Stimulated activated CD8-positive, alpha-beta memory T cell treated with anti-CD3 and anti-CD28 coated beads, Interleukin-4, amount 100 ng/mL, for 4 hours (primary cell): ENCODE measurements around the gene ABL2.
"Not testable (repeated sequence)": the region's sequence is repeated elsewhere in the genome, so short reads cannot be mapped to it uniquely, and the experiment has no call there.

Experiments
- DNase-seq, 2 donors: peaks; one replicate each; pipeline ENCODE4 v3.0.0-alpha.2; 2020; ENCODE audit warnings: low read depth in 2 of 2, low spot score in 1 of 2

ABL2 gene

DNA sequence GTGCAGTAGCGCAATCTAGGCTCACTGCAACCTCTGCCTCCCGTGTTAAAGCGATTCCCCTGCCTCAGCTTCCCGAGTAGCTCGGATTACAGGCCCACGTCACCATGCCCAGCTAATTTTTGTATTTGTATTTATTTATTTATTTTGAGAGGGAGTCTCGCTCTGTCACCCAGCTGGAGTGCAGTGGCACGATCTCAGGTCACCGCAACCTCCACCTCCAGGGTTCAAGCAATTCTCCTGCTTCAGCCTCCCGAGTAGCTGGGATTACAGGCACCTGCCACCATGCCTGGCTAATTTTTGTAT lies 59.1 kb downstream of the ABL2 start:
- not testable (repeated sequence) for DNase-seq

DNA sequence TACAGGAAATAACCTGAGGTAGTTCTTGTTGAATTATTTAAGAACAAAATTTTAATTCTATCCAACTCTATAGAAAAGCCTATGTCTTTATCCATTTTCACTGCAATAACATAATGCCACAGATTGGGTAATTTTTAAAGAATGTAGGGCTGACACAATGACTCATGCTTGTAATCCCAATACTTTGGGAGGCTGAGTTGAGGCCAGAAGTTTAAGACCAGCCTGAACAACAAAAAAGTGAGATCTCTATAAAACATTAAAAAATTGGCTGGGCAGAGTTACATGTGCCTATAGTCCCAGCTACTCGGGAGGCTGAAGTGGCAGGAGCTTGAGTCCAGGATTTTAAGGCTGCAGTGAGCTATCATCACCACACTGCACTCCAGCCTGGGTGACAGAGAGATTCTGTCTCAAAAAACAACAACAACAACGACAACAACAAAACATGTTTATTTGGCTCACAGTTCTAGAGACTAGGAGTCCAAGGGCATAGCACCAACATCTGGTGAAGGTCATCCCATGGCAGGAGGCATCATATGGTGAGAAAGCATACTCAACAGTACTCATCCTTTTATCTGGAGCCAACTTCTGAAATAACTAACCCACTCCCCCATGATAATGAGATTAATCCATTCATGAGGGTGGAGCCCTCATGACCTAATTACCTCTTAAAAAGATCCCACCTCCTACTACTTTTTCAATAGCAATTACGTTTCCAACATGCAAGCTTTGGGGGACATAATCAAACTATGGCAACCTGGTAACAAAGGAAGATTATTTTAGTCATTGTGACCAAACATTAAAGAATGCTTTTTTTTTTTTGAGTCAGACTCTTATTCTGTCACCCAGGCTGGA lies 59.6 kb downstream of the ABL2 start:
- no peak for DNase-seq

DNA sequence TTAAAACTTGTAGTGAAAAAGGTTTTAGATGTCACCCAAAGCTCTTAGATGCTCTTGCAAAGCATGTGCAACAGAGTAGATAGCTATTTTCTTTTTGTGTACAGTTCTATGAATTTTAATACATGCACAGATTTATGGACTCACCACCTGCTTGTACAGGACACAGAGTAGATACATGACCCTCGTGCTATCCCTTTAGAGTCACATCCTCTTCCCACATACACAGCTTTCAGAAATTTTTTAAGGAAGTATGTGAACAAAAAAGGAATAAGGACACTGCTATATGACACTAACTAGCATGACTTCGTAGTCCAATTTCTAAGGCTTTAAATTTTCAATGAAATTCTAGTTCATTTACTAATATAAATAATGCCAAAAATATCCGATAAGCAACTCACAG lies 60.9 kb downstream of the ABL2 start:
- DNase-seq = no peak

DNA sequence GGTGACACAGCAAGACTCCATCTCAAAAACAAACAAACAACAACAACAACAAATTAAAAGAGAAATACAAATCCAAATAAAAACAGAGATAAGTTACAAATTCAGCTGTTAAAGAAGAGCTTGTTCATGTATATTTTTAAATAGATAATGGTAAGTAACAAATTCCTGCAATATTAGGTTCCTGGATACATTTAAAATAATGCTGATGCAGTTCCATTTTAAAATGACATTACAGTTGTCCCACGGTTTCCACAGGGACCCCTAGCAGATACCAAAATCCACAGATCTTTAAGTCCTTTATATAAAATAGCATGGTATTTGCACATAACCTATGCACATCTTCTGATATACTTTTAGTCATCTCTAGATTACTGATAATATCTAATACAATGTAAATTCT lies 61.5 kb downstream of the ABL2 start:
- DNase-seq = no peak

DNA sequence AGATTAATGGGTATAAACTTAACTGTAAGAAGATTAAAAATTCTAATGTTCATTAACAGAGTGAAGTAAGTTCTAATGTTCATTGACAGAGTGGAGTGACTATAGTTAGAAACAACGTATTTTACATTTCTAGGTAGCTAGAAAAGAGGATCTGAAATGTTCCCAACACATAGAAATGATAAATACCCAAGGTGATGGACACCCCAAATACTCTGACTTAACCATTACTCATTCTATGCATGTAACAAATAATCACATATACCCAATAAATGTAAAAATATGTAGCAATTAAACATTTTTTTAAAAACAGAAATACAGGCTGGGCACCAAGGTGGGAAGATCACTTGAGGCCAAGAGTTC lies 62.1 kb downstream of the ABL2 start:
- no peak for DNase-seq

DNA sequence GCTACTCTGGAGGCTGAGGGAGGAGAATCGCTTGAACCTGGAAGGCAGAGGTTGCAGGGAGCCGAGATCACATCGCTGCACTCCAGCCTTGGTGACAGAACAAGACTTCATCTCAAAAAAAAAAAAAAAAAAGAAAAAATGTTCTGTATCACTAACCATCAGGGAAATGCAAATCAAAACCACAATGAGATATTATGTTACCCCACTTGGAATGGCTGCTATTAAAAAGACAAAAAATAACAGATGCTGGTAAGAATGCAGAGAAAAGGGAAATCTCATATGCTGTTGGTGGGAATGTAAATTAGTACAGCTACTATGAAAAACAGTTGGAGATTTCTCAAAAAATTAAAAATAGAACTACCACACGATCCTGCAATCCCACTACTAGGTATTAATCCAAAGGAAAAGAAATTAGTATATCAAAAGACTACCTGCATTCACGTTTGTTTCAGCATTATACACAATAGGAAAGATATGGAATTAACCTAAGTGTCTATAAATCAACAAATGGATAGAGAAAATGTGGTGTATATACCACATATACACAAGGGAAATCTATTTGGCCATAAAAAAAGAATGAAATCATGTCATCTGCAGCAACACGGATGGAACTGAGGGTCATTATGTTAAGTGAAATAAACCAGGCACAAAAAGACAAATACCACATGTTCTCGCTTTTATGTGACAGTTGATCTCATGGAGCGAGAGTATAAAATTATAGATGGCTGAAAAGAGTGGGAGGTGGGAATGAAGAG lies 62.6 kb downstream of the ABL2 start:
- no peak for DNase-seq

DNA sequence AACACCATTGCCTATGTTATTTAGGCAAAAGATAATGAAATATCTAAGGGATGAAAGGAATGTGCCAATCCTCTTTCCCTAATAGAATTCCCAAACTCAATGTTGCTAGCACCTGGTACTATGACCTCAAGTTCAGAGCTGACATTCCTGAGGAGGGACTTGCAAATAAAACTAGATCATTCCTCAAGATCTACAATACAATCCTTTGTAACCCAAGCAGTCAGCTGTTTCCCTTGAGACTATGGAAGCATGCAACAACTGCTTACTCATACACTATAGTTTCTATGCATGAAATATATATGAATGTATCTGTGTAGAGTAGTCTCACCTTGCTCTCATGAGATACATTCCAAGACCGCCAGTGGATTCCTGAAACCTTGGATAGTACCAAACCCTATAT lies 65.0 kb downstream of the ABL2 start:
- DNase-seq = no peak

DNA sequence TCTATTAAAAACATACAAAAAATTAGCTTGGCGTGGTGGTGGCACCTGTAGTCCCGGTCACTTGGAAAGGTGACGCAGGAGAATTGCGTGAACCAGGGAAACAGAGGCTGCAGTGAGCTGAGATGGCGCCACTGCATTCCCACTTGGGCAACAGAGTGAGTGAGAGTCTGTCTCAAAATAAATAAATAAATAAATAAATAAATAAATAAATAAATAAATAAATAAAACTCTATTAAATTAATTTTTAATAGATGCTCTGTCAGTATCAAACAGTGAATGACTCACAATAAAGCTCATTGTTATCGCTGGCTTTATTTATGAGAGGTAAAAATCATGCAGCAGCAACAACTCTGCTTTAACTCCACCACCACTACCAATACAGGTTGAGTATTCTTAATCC lies 72.8 kb downstream of the ABL2 start:
- DNase-seq = no peak

DNA sequence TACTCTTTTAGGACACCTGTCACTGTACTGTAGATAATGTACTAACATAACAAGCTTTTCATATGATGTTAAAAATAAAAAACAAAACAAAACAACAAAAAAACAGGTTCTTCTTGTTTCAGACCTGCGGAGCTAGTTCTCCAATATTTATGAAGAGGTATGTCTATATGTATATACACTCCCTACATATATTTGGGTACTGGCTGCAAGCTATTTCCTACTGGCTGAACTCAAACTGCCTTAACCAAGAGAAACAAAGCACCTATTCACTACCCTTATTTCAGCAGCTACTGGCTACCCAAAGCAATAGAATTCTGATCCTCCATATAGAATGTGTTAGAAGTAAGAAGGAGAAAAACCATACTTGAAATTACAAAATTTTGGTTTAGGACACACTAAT lies 73.5 kb downstream of the ABL2 start:
- no peak for DNase-seq

DNA sequence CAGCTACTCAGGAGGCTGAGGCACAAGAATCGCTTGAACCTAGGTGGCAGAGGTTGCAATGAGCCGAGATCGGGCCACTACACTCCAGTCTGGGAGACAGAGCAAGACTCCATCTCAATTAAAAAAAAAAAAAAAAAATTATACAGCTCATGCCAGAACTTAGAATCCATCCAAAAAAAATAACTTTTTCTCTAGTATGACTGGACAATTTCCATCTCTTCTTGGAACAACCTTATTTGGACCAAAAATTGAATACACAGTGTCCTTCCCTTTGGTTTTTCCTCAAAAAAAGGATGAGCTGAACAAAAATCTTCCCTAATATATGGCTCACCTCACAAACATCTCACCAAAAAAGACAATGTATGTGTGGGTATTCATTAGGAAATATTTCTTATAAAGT lies 73.9 kb downstream of the ABL2 start:
- DNase-seq = no peak

DNA sequence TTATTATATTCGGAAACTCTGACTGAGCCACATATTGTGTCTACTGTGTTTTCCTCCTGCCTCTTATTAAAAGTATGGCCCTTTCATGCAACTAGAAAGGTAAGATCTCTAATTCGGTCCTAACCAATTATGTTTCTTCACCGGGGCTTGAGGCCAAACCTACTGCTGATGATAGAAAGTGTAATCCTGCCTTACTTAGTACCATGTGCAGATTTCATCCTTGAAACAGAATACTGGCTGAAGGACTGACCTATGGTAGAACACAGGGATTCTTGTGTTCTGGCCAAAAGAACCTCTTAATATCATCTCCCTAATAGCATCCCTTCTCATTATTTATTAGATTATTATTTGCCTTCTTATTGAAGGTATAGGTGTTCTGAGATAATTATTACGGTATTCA lies 75.0 kb downstream of the ABL2 start:
- no peak for DNase-seq

DNA sequence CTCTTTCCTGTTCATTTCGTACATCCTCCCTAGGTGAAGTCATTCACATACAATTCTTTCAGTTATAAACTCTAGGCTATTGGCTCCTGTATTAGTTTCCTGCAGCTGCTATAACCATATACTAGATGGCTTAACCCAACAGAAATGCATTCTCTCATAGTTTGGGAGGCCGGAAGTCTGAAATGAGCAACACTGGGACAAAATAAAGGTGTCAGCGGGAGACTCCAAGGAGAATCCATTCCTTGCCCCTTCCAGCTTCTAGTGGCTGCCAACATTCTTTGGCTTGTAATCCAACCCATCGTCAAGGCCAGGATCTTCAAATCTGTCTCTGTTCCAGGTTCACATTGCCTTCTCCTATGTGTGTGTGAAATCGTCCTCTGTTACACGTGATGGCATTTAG lies 76.3 kb downstream of the ABL2 start:
- DNase-seq = no peak

DNA sequence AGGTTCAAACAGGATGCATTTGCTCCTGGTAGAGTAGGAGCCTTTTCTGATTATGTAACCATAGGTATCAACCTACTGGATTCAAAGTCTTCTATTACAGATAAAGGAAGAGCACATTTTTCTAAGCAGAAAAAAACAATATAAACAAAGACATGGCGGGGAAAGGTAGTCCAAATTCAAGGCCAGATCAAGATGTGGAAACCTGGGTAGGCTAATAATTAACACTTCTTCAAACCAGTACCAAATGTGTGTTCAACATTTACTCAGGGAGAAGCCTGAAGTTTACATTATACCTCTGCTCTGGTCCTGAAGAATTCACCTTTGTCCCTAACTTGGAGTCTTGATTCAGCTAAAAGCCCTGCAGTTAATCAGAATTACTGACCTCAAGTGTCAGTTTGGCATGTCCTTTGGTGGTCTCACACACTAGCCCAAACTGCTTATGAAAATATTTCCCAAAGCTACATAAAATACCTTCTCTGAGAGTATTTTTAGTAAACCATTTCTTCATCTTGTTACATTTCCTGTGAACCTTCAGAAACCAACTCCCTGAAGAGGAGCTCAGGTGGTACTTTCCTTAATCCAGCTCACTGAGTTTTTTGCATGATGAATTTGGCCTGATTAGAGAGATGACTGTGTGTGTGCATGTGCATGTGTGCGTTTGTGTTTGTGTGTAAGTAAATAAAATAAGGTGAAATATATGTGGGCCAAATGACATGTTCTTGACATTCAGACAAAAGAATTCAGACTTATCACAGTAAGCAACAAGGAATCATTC lies 77.4 kb downstream of the ABL2 start:
- no peak for DNase-seq

DNA sequence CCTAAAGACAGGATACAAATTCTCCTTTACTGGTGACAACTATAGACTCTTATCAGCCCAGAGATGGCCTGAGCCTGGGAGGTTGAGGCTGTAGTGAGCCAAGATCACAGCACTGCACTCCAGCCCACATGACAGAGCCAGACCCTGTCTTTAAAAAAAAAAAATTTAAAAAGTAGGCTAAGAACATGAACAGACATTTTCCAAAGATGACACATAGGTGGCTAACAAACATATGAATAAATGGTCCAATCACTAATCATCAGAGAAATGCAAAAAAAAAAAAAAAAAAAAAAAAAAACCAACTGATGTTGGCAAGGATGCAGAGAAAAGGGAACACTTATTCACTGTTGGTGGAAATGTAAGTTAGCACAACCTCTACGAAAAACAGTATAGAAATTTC lies 82.6 kb downstream of the ABL2 start:
- no peak for DNase-seq

DNA sequence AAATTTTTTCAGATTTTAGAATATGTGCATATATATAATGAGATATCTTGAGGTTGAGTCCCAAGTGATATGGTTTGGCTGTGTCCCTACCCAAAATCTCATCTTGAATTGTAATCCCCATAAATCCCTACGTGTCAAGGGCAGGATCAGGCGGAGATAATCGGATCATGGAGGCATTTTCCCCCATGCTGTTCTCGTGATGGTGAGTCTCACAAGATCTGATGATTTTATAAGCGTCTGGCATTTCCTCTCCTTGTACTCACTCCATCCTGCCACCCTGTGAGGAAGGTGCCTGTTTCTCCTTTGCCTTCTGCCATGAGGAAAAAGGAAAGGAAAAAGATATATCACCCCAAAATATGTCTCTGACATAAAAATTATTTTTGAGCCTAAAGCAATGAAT lies 83.0 kb downstream of the ABL2 start:
- no peak for DNase-seq

DNA sequence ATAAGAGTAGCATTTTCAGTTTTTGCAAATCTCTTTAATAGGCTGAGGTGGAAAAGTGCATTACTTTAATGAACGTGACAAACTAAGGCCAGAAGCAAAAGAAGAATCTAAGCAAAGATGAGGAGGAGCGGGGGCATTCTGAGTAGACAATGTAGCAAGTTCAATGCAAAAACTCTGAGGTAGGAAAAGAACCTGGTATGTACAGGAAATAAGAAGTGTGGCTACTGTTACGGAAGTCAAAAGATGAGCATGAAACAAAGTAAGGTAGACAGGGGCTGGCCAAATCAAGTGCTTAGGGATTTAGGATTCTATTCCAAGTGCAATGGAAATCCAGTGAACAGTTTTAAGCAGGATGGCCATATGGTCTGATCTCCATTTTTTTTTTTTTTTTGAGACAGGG lies 84.0 kb downstream of the ABL2 start:
- no peak for DNase-seq

DNA sequence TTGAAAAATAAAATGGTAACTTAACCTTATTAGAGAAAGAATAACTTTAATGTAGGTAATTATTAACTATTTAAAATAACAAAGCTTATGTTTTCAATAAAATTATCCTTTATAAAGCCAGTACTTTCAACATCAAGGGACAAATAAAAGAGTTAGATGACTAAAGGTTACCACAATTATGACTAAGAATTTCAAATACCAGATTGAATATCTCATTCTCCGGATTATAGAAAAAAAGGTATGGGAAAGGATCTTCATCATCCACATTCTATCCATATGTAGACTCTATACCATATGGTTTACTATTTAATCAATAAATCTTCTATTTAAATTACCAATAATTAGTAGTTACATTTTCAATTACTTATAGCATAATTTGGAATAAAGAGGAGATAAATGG lies 84.9 kb downstream of the ABL2 start:
- no peak for DNase-seq

DNA sequence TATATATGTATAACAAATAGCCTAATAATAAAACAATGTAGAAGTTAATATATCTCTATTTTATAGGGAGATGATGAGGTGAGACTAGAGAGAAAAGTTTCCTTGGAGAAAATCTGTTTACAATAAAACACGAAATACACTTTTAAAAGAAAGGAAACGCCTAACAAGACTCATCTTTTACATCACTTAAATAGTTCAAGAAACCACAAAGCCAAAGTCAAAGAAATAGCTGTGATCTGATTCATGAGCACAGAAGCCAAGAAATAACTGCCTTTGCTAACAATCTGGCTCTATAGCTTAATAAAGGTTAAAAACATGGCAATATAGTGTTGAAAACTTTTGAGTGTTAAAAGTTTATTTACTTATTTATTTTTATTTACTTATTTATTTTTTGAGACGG lies 86.2 kb downstream of the ABL2 start:
- no peak for DNase-seq

DNA sequence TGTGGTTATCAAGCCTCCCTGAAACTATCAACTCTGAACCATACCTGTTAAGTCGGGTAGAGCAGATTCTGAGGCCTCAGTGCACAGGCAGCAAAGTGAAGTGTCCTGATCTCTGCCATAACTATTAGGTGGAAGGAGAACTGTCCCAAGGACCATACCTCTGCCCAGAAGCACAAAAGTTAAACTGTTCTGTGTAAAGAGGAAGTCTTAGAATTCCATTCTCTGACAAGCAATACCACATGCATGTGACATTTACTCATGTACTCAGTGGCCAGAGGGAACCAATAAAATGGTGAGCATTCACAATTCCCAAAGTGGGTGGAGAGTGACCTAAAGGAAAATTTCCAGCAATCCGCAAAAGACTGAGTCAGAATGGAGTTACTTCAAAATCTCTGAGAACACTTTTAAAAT lies 86.6 kb downstream of the ABL2 start:
- DNase-seq = no peak

DNA sequence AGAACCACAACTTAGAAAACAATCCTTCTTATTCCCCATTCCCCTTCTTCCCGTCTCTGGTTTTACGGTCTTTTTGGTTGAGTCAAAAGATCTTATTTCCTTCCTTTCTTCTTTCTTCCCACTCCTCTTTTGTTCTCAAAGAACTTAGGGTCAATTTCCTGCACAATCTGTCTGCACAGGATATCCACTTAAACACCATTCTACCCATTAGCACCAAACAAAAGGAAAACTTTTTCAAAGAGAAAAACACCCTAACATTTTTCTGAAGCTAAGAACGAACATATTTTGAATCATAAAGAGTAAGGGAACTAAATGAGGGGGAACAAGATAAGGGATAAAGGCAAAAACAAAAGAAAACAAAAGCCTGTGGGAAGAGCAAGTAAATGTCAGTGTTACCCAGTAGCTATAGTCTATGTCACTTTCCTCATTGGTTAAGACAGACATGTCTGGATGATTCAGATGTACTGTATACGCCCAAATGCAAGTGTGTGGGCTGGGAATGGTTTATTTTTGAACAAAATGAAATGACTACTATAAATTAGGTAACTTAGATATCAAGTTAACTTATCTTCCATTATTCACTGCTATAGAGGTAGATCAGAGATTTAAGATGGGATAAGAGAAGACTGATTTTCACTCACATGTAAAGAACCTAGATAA lies 87.8 kb downstream of the ABL2 start:
- peak in 1 of 2 donors; percentile 13 for DNase-seq

DNA sequence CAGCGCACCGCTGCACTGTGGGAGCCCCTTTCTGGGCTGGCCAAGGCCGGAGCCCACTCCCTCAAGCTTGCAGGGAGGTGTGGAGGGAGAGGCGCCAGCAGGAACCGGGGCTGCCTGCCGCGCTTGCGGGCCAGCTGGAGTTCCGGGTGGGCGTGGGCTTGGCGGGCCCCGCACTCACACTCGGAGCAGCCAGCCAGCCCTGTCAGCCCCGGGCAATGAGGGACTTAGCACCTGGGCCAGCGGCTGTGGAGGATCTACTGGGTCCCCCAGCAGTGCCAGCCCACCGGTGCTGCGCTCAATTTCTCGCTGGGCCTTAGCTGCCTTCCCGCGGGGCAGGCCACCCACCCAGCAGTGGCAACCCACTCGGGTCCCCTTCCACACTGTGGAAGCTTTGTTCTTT lies 90.7 kb downstream of the ABL2 start:
- DNase-seq = not testable (repeated sequence)
